ENCODE data around the gene ZEB1.

DNA sequence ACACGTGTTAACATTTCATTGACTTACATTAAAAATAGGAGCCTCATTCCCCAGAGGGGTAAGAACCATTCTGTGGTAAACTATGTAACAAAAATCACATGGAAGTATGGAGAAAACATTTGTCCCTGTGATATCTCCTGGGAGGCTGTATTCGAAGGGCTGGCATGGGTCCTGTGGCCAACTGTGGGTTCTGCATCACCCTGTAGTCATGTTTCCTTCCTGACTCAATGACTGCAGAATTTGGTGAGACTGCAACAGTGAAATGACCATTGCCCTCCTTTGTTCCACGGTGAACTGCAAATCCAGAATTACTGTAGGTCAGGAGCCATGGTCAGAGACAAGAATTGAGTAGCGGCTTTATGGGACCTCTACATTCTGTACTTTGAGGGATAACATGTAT lies 3.6 kb upstream of the ZEB1 start:
- TF ChIP-seq, protein P1, sequence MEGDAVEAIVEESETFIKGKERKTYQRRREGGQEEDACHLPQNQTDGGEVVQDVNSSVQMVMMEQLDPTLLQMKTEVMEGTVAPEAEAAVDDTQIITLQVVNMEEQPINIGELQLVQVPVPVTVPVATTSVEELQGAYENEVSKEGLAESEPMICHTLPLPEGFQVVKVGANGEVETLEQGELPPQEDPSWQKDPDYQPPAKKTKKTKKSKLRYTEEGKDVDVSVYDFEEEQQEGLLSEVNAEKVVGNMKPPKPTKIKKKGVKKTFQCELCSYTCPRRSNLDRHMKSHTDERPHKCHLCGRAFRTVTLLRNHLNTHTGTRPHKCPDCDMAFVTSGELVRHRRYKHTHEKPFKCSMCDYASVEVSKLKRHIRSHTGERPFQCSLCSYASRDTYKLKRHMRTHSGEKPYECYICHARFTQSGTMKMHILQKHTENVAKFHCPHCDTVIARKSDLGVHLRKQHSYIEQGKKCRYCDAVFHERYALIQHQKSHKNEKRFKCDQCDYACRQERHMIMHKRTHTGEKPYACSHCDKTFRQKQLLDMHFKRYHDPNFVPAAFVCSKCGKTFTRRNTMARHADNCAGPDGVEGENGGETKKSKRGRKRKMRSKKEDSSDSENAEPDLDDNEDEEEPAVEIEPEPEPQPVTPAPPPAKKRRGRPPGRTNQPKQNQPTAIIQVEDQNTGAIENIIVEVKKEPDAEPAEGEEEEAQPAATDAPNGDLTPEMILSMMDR (conservative IDR thresholded peaks at IDR 0.05 in 1 of 2, IDR thresholded peaks at IDR 0.05 in 1 of 2; ENCODE audit: extremely low read depth in 1 of 2, insufficient read depth in 1 of 2, low read depth in 1 of 2, low read length in 2 of 2), result no peak
- TF ChIP-seq EZH2 (IDR thresholded peaks at IDR 0.05; ENCODE audit: borderline replicate concordance, low read length), result no peak

Data from mammary epithelial cell (primary cell).